ENCODE measurements around the gene CH25H.
"Not testable (repeated sequence)": the region's sequence is repeated elsewhere in the genome, so short reads cannot be mapped to it uniquely, and the experiment has no call there.

The CH25H gene

GRCh38 chr10:89207181-89207800, at the start of gene CH25H:
TSS of gene CH25H (minus strand) at chr10:89207317. CDS start at chr10:89207292, 25 bp downstream.
- DNase-seq (ENCODE audit: low read depth) = peak; percentile 35

- no peak for DNase-seq (ENCODE audit: low read depth)
Observed at GRCh38 chr10:89256340-89256739, 49.2 kb upstream of the CH25H start.

GRCh38 chr10:89255793-89256192, 48.7 kb upstream of the CH25H start:
- no peak for DNase-seq (ENCODE audit: low read depth)

- DNase-seq (ENCODE audit: low read depth) = not testable (repeated sequence)
Observed at GRCh38 chr10:89255091-89255579, 48.0 kb upstream of the CH25H start.

GRCh38 chr10:89252225-89252585, 45.1 kb upstream of the CH25H start:
- DNase-seq (ENCODE audit: low read depth) = no peak

GRCh38 chr10:89251409-89252224, 44.5 kb upstream of the CH25H start, which contains the start of gene LIPA:
TSS of gene LIPA (minus strand) at chr10:89251775. CDS start at chr10:89247648, 4,127 bp downstream.
- DNase-seq (ENCODE audit: low read depth) = peak; percentile 89

GRCh38 chr10:89250865-89251408, 43.8 kb upstream of the CH25H start:
- DNase-seq (ENCODE audit: low read depth) = no peak

GRCh38 chr10:89248990-89249389, 41.9 kb upstream of the CH25H start:
- DNase-seq (ENCODE audit: low read depth) = no peak

GRCh38 chr10:89247623-89248022, 40.5 kb upstream of the CH25H start:
- DNase-seq (ENCODE audit: low read depth) = not testable (repeated sequence)

- DNase-seq (ENCODE audit: low read depth) = no peak
Observed at GRCh38 chr10:89245802-89246201, 38.7 kb upstream of the CH25H start.

GRCh38 chr10:89242840-89243568, 35.9 kb upstream of the CH25H start:
- DNase-seq (ENCODE audit: low read depth) = no peak

- no peak for DNase-seq (ENCODE audit: low read depth)
Observed at GRCh38 chr10:89242345-89242684, 35.2 kb upstream of the CH25H start.

GRCh38 chr10:89241486-89242344, 34.6 kb upstream of the CH25H start:
- DNase-seq (ENCODE audit: low read depth) = no peak

GRCh38 chr10:89241026-89241425, 33.9 kb upstream of the CH25H start:
- no peak for DNase-seq (ENCODE audit: low read depth)

GRCh38 chr10:89240519-89240918, 33.4 kb upstream of the CH25H start:
- no peak for DNase-seq (ENCODE audit: low read depth)

GRCh38 chr10:89238956-89239644, 32.0 kb upstream of the CH25H start:
- DNase-seq (ENCODE audit: low read depth) = no peak

GRCh38 chr10:89237849-89238248, 30.7 kb upstream of the CH25H start:
- no peak for DNase-seq (ENCODE audit: low read depth)

GRCh38 chr10:89236226-89236797, 29.2 kb upstream of the CH25H start:
- no peak for DNase-seq (ENCODE audit: low read depth)

- DNase-seq (ENCODE audit: low read depth) = no peak
Observed at GRCh38 chr10:89235073-89235798, 28.1 kb upstream of the CH25H start.

- no peak for DNase-seq (ENCODE audit: low read depth)
Observed at GRCh38 chr10:89233033-89233432, 25.9 kb upstream of the CH25H start.

All from HS-5 (cell line).